ENCODE results near the gene MRPL14.

The MRPL14 gene

DNA sequence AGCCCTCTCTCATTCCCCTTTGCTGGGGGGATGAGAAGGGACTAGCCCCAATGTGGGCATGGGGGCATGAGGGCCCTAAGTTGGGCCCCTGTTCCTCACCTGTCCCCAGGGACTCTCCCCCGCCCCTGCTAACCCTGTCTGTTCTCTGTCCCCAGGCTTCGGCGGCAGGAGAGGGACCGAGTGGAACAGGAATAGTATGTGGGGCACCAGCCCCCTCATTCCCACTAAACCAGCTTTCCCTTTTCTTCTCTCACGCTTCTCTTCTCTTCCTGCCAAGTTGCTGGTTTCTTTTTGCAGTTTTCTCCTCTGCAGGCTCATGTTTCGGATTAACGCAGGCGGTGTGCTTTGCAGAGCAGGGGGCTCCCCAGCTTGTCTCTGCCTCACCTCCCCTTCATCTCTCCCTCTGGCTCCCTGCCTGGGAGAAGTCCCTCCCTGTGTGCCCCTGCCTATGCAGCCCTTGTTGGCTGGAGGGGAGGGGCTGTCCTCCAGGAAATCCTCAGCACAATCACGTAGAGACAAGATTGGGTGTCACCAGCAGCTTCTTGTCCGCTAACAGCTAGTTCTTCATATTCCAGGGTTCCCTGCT lies 8.0 kb upstream of the MRPL14 start:
- no peaks in the 10 kb centered on the region for H3K9me3 ChIP-seq (ENCODE audit: control insufficient read depth, insufficient read depth, low read depth, low read length)
- peaks cover 25% of the 10 kb centered on the region for H3K4me1 ChIP-seq (ENCODE audit: control insufficient read depth, insufficient read depth, low read length)
- peaks cover 25% of the 10 kb centered on the region for H3K36me3 ChIP-seq (ENCODE audit: control insufficient read depth, insufficient read depth, low read length)
- H3K27ac ChIP-seq (ENCODE audit: low read depth, low read length): no peak overlapping the region
- H3K4me3 ChIP-seq (ENCODE audit: low read depth, low read length): no peak overlapping the region
- no peaks in the 10 kb centered on the region for H3K27me3 ChIP-seq (ENCODE audit: control insufficient read depth, insufficient read depth, low read length)
- H3K9ac ChIP-seq (ENCODE audit: low read length): no peak overlapping the region

DNA sequence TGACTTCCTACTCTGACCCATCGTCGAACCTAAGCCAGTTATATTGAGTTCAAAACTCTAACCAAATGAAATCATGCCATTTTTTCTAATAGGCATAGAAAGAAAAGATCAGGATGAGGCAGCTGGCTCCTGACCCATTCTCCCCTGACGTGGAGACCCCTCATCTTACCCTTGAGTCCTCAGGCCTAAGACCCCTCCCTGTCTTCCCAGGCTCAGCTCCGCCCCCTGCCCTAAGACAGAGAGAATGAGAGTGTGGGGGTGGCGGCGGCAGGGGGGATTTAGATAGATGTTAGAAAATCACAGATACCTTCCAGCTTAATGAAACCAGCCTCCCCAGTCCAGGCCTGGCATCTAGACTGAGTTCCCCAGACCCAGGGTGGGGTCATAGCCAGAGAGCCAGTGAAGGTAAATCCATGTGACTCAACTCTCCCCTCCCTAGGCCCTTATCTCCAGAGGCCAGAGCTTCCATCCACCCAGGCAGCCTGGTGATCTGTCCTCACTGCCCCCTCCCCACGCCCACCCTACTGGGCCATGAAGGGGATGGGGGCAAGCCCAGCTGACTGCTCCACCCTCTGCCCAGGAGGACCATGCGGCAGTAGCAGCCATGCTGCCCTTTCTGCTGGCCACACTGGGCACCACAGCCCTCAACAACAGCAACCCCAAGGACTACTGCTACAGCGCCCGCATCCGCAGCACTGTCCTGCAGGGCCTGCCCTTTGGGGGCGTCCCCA lies 6.9 kb upstream of the MRPL14 start:
- Histone ChIP-seq H3K9ac (ENCODE audit: low read length) (no peak overlapping the region), H3K9me3 (ENCODE audit: control insufficient read depth, insufficient read depth, low read depth, low read length) (no peaks in the 10 kb centered on the region), H3K36me3 (ENCODE audit: control insufficient read depth, insufficient read depth, low read length) (peaks cover 14% of the 10 kb centered on the region; the same call in 1 of the 2 replicates), H3K4me1 (ENCODE audit: control insufficient read depth, insufficient read depth, low read length) (peaks cover 25% of the 10 kb centered on the region), H3K27me3 (ENCODE audit: control insufficient read depth, insufficient read depth, low read length) (no peaks in the 10 kb centered on the region), H3K4me3 (ENCODE audit: low read depth, low read length) (no peak overlapping the region; the same call in 1 of the 2 replicates), H3K27ac (ENCODE audit: low read depth, low read length) (no peak overlapping the region)

- H3K27ac ChIP-seq (ENCODE audit: low read depth, low read length): no peak overlapping the region
- H3K9ac ChIP-seq (ENCODE audit: low read length): no peak overlapping the region
- no peaks in the 10 kb centered on the region for H3K9me3 ChIP-seq (ENCODE audit: control insufficient read depth, insufficient read depth, low read depth, low read length)
- peak overlapping the region; percentile 30 for H3K4me3 ChIP-seq (ENCODE audit: low read depth, low read length)
- peaks cover 14% of the 10 kb centered on the region; the same call in 1 of the 2 replicates for H3K36me3 ChIP-seq (ENCODE audit: control insufficient read depth, insufficient read depth, low read length)
- peaks cover 27% of the 10 kb centered on the region for H3K4me1 ChIP-seq (ENCODE audit: control insufficient read depth, insufficient read depth, low read length)
- H3K27me3 ChIP-seq (ENCODE audit: control insufficient read depth, insufficient read depth, low read length): peaks cover 5% of the 10 kb centered on the region; the same call in 1 of the 2 replicates
Observed at GRCh38 chr6:44133003-44133931, 6.0 kb upstream of the MRPL14 start.

DNA sequence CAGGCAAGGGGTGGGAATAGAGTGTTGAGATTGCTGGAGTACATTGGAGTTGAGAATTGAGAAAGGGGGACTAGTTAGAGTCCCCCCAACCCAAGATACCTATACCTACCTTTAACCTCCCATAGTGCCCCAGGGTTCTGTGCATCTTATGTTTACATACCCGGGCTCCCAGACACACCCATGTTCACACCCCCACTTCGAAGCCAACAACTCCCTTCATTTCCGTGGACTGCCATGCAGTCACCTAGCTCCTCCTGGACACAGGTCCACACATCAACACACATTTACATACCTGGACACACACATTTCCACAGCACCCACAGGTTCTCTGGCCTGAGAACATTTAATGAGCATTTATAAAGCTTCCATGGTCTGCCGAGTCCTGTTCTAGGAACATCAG lies 5.2 kb upstream of the MRPL14 start:
- H3K27ac ChIP-seq (ENCODE audit: low read depth, low read length): no peak overlapping the region

DNA sequence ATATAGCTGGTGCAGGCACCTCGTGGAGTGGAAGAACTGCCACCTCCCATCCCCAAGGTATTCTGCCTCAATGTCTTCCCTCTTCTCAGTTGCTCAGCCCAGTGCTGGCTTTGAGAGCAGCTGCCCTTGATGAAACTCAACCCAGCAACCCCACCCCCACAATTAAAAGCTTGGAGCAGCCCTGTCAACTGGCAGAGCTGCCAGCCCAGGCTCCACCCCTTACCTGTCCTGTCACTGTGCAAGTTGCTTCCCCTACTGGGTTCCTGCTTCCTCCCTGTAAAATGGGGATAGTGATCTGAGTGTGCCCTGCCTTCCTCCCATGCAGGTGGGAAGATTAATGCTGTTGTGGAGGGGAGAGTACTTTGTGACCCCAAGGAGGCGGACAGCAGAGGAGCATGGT lies 4.6 kb upstream of the MRPL14 start:
- Histone ChIP-seq H3K9ac (ENCODE audit: low read length) (no peak overlapping the region), H3K9me3 (ENCODE audit: control insufficient read depth, insufficient read depth, low read depth, low read length) (no peaks in the 10 kb centered on the region), H3K4me3 (ENCODE audit: low read depth, low read length) (no peak overlapping the region)

More for the DNA sequence above, 5.2 kb upstream of the MRPL14 start:
- H3K4me1 ChIP-seq (ENCODE audit: control insufficient read depth, insufficient read depth, low read length): peaks cover 27% of the 10 kb centered on the region
- peaks cover 9% of the 10 kb centered on the region; the same call in 1 of the 2 replicates for H3K27me3 ChIP-seq (ENCODE audit: control insufficient read depth, insufficient read depth, low read length)
- H3K9me3 ChIP-seq (ENCODE audit: control insufficient read depth, insufficient read depth, low read depth, low read length): no peaks in the 10 kb centered on the region
- no peak overlapping the region for H3K4me3 ChIP-seq (ENCODE audit: low read depth, low read length)
- peaks cover 14% of the 10 kb centered on the region; the same call in 1 of the 2 replicates for H3K36me3 ChIP-seq (ENCODE audit: control insufficient read depth, insufficient read depth, low read length)
- no peak overlapping the region for H3K9ac ChIP-seq (ENCODE audit: low read length)

GRCh38 chr6:44129841-44130322 lies 2.6 kb upstream of the MRPL14 start:
- peaks cover 9% of the 10 kb centered on the region; the same call in 1 of the 2 replicates for H3K27me3 ChIP-seq (ENCODE audit: control insufficient read depth, insufficient read depth, low read length)
- no peak overlapping the region for H3K27ac ChIP-seq (ENCODE audit: low read depth, low read length)
- no peak overlapping the region for H3K4me3 ChIP-seq (ENCODE audit: low read depth, low read length)
- no peaks in the 10 kb centered on the region for H3K9me3 ChIP-seq (ENCODE audit: control insufficient read depth, insufficient read depth, low read depth, low read length)
- H3K9ac ChIP-seq (ENCODE audit: low read length): no peak overlapping the region
- peaks cover 39% of the 10 kb centered on the region for H3K4me1 ChIP-seq (ENCODE audit: control insufficient read depth, insufficient read depth, low read length)
- peaks cover 4% of the 10 kb centered on the region; the same call in 1 of the 2 replicates for H3K36me3 ChIP-seq (ENCODE audit: control insufficient read depth, insufficient read depth, low read length)

More for the DNA sequence above, 4.6 kb upstream of the MRPL14 start:
- Histone ChIP-seq H3K36me3 (ENCODE audit: control insufficient read depth, insufficient read depth, low read length) (peaks cover 8% of the 10 kb centered on the region; the same call in 1 of the 2 replicates), H3K27me3 (ENCODE audit: control insufficient read depth, insufficient read depth, low read length) (peaks cover 9% of the 10 kb centered on the region; the same call in 1 of the 2 replicates), H3K4me1 (ENCODE audit: control insufficient read depth, insufficient read depth, low read length) (peaks cover 27% of the 10 kb centered on the region), H3K27ac (ENCODE audit: low read depth, low read length) (no peak overlapping the region)

DNA sequence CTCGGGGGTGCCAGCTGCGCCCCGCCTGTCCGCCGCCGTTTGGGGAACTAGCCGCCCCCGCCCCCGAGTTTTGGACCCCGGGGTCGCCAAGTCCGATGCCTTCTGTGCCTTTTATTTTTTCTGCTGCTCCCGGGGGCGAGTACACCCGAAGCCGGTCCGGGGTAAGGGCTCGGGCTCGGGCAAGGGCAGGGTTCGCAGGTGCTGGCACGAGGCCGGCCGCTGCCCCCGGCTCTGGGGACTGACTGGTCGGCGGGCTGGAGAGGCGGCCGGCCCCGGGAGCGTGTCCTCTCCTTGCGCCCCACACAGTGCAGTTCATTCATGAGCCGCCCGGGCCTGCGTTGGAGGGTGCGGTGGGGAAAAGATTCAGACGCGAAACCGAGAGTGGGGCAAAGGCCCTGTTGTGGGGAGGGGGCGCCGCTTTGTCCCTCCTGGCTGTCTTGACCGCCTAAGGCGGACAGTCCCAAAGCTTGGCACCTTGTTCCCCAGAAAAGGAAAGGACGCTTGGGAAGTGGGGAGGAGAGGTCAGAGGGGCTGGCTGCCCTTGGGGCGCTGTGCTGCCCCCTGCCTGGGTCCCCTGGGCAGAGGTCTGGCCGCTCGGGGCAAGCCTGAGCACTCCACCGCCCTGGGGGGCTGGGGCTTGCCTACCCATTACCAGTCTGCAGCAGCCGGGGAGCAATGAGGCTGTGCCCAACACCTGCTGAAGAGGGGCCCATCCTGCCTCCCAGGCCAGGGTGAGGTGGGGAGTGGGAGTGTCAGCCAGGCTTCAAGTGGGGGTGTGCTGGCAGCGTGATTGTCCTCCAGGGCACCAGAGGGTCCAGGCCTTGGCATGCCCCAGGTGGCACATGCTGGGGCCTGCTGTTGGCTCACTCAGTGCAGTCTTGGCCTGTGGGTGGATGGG lies 1.0 kb upstream of the MRPL14 start:
- Histone ChIP-seq H3K9me3 (ENCODE audit: control insufficient read depth, insufficient read depth, low read depth, low read length) (no peaks in the 10 kb centered on the region), H3K36me3 (ENCODE audit: control insufficient read depth, insufficient read depth, low read length) (no peaks in the 10 kb centered on the region), H3K9ac (ENCODE audit: low read length) (peak overlapping the region; percentile 37), H3K27ac (ENCODE audit: low read depth, low read length) (no peak overlapping the region), H3K27me3 (ENCODE audit: control insufficient read depth, insufficient read depth, low read length) (peaks cover 9% of the 10 kb centered on the region; the same call in 1 of the 2 replicates), H3K4me3 (ENCODE audit: low read depth, low read length) (peak overlapping the region; percentile 81), H3K4me1 (ENCODE audit: control insufficient read depth, insufficient read depth, low read length) (peaks cover 37% of the 10 kb centered on the region)

GRCh38 chr6:44126320-44127149 lies 717 bp downstream of the MRPL14 start:
- Histone ChIP-seq H3K4me3 (ENCODE audit: low read depth, low read length) (peak overlapping the region; percentile 89), H3K27ac (ENCODE audit: low read depth, low read length) (peak overlapping the region; percentile 79), H3K9ac (ENCODE audit: low read length) (peak overlapping the region; percentile 79), H3K27me3 (ENCODE audit: control insufficient read depth, insufficient read depth, low read length) (peaks cover 9% of the 10 kb centered on the region; the same call in 1 of the 2 replicates), H3K36me3 (ENCODE audit: control insufficient read depth, insufficient read depth, low read length) (no peaks in the 10 kb centered on the region), H3K4me1 (ENCODE audit: control insufficient read depth, insufficient read depth, low read length) (peaks cover 39% of the 10 kb centered on the region), H3K9me3 (ENCODE audit: control insufficient read depth, insufficient read depth, low read depth, low read length) (no peaks in the 10 kb centered on the region)

DNA sequence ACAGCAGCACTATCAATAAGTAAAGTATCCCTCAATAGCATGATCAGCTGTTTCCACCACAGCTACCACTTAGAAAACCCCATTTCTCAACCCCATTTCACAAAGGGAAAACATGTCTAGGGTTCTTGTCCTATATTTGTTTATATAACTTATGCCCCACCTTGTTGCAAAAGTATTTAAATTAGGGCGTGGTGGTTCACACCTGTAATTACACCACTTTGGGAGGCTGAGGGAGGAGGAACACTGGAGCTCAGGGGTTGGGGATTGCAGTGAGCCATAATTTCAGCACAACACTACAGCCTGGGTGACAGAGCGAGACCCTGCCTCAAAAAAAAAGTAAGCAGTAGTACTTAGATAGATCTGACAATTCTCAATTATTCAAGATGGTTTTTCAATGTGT lies 3.7 kb downstream of the MRPL14 start:
- no peaks in the 10 kb centered on the region for H3K9me3 ChIP-seq (ENCODE audit: control insufficient read depth, insufficient read depth, low read depth, low read length)
- H3K27me3 ChIP-seq (ENCODE audit: control insufficient read depth, insufficient read depth, low read length): peaks cover 7% of the 10 kb centered on the region; the same call in 1 of the 2 replicates
- H3K4me1 ChIP-seq (ENCODE audit: control insufficient read depth, insufficient read depth, low read length): peaks cover 49% of the 10 kb centered on the region
- H3K27ac ChIP-seq (ENCODE audit: low read depth, low read length): no peak overlapping the region
- no peak overlapping the region for H3K4me3 ChIP-seq (ENCODE audit: low read depth, low read length)
- no peak overlapping the region for H3K9ac ChIP-seq (ENCODE audit: low read length)
- H3K36me3 ChIP-seq (ENCODE audit: control insufficient read depth, insufficient read depth, low read length): no peaks in the 10 kb centered on the region

Measured in HUES6 (cell line).